ENCODE results near the gene FITM2. TPM values are rescaled to one million over a fixed set of nuclear protein-coding genes. Genes with fewer than 3 reads are reported as not detected.

Gene FITM2

DNA sequence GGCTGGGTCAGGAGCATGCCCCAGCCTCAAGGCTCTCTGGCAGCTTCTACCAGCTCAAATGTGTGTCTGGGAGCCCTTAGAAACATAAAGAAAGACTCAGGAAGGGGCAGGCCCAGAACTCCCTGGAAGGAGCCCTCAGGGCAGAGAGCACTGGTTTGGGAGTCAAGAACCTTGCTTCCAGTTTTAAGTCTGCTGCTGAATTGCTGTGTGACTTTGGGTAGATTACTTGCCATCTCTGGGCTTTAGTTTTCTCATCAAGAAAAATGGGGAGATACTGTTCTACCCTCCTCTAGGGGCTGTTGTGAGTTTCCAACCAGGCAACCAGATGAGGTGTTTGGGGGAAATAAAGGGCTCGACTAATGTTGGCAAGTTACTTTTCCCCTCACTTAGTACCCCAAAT, 55.1 kb downstream of the FITM2 start:
- H2AFZ ChIP-seq (ENCODE audit: low read length) = no peak overlapping the region
- H3K4me1 ChIP-seq (ENCODE audit: control insufficient read depth in 2 of 2, insufficient read depth in 1 of 2, low read depth in 1 of 2, low read length in 2 of 2) = no peaks in the 10 kb centered on the region
- H3K23ac ChIP-seq (ENCODE audit: low read depth, low read length, poor library complexity) = no peak overlapping the region
- H3K18ac ChIP-seq (ENCODE audit: low read length) = no peak overlapping the region
- no peak overlapping the region for H3K4ac ChIP-seq (ENCODE audit: low read length)
- whole genome bisulfite sequencing, 2 donors (ENCODE audit: extremely low coverage in 2 of 2, insufficient read length in 2 of 2, insufficient replicate concordance in 1 of 2) = no CpG with 5 or more reads among the region's 1 CpG
- H3K36me3 ChIP-seq (replicated peaks in 1 of 2; ENCODE audit: control insufficient read depth in 2 of 2, insufficient read depth in 2 of 2, low read length in 2 of 2) = peaks cover 0 to 1% of the 10 kb centered on the region in 2 donors
- H3K9ac ChIP-seq (ENCODE audit: low read depth, low read length, poor library complexity) = no peak overlapping the region
- H3K27ac ChIP-seq (replicated peaks; ENCODE audit: low read length) = no peak overlapping the region
- H3K4me2 ChIP-seq (ENCODE audit: insufficient read depth, low read length, poor library complexity, severe bottlenecking) = no peak overlapping the region
- H3K4me3 ChIP-seq (ENCODE audit: low read length in 2 of 2) = no peak overlapping the region
- no peak overlapping the region for H4K91ac ChIP-seq (ENCODE audit: low read depth, low read length, poor library complexity)
- no peak overlapping the region for H2BK120ac ChIP-seq (ENCODE audit: low read depth, low read length)
- no peak overlapping the region for H2AK5ac ChIP-seq (ENCODE audit: low read depth, low read length)
- peak overlapping the region; percentile 48 for H2BK5ac ChIP-seq (ENCODE audit: low read length)
- no peaks in the 10 kb centered on the region for H3K9me3 ChIP-seq (replicated peaks in 1 of 2; ENCODE audit: control insufficient read depth in 2 of 2, insufficient read depth in 1 of 2, low read depth in 1 of 2, low read length in 2 of 2)
- no peak overlapping the region for H2BK12ac ChIP-seq (ENCODE audit: low read length)
- no peak overlapping the region for H2BK15ac ChIP-seq (ENCODE audit: low read length)
- H3K14ac ChIP-seq (ENCODE audit: low read length) = no peak overlapping the region
- H3K27me3 ChIP-seq (ENCODE audit: control insufficient read depth in 3 of 3, insufficient read depth in 3 of 3, low read depth in 1 of 3, low read length in 3 of 3) = peaks cover 0 to 2% (median 0%) of the 10 kb centered on the region in 3 experiments
- no peak overlapping the region for H4K8ac ChIP-seq (ENCODE audit: low read depth, low read length)
- DNase-seq (ENCODE audit: low spot score) = no peak
- peaks cover 2% of the 10 kb centered on the region for H3K79me1 ChIP-seq (ENCODE audit: low read depth, low read length)

DNA sequence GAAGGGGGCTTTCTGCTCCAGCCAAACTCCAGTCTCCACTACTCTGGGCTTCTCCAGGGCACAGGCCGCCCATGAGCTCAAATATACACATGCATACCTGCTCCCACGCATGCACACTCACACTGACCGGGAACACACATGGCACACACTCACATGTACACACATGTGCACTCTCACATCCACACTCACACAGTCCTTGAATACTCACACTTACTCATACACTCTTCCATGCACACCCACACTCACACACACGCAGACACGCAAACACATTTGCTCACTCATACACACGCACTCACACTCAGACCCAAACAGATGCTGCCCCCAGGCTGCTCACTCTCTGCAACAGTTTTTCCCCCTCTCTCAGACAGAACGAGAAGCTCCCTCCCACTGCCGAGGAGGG, 56.9 kb downstream of the FITM2 start:
- peaks cover 2% of the 10 kb centered on the region for H3K79me1 ChIP-seq (ENCODE audit: low read depth, low read length)
- no peak overlapping the region for H3K14ac ChIP-seq (ENCODE audit: low read length)
- H3K4ac ChIP-seq (ENCODE audit: low read length) = no peak overlapping the region
- no peak overlapping the region for H2AK5ac ChIP-seq (ENCODE audit: low read depth, low read length)
- H2BK15ac ChIP-seq (ENCODE audit: low read length) = no peak overlapping the region
- peaks cover 0 to 2% (median 0%) of the 10 kb centered on the region in 3 experiments for H3K27me3 ChIP-seq (ENCODE audit: control insufficient read depth in 3 of 3, insufficient read depth in 3 of 3, low read depth in 1 of 3, low read length in 3 of 3)
- H3K4me1 ChIP-seq (ENCODE audit: control insufficient read depth in 2 of 2, insufficient read depth in 1 of 2, low read depth in 1 of 2, low read length in 2 of 2) = no peaks in the 10 kb centered on the region
- H4K8ac ChIP-seq (ENCODE audit: low read depth, low read length) = no peak overlapping the region
- H3K4me2 ChIP-seq (ENCODE audit: insufficient read depth, low read length, poor library complexity, severe bottlenecking) = no peak overlapping the region
- H3K9ac ChIP-seq (ENCODE audit: low read depth, low read length, poor library complexity) = no peak overlapping the region
- no peak for DNase-seq (ENCODE audit: low spot score)
- WGBS, 2 donors (ENCODE audit: extremely low coverage in 2 of 2, insufficient read length in 2 of 2, insufficient replicate concordance in 1 of 2) = no CpG with 5 or more reads among the region's 8 CpGs
- peaks cover 0 to 1% of the 10 kb centered on the region in 2 donors for H3K36me3 ChIP-seq (replicated peaks in 1 of 2; ENCODE audit: control insufficient read depth in 2 of 2, insufficient read depth in 2 of 2, low read length in 2 of 2)
- H3K9me3 ChIP-seq (replicated peaks in 1 of 2; ENCODE audit: control insufficient read depth in 2 of 2, insufficient read depth in 1 of 2, low read depth in 1 of 2, low read length in 2 of 2) = no peaks in the 10 kb centered on the region
- no peak overlapping the region for H2AFZ ChIP-seq (ENCODE audit: low read length)
- peak overlapping the region; percentile 46 for H2BK5ac ChIP-seq (ENCODE audit: low read length)
- peak overlapping the region in 1 of 2 donors; percentile 47 for H3K4me3 ChIP-seq (ENCODE audit: low read length in 2 of 2)
- no peak overlapping the region for H2BK12ac ChIP-seq (ENCODE audit: low read length)
- H3K18ac ChIP-seq (ENCODE audit: low read length) = no peak overlapping the region
- H2BK120ac ChIP-seq (ENCODE audit: low read depth, low read length) = no peak overlapping the region
- no peak overlapping the region for H3K27ac ChIP-seq (replicated peaks; ENCODE audit: low read length)
- H4K91ac ChIP-seq (ENCODE audit: low read depth, low read length, poor library complexity) = no peak overlapping the region
- H3K23ac ChIP-seq (ENCODE audit: low read depth, low read length, poor library complexity) = peak overlapping the region; percentile 18

DNA sequence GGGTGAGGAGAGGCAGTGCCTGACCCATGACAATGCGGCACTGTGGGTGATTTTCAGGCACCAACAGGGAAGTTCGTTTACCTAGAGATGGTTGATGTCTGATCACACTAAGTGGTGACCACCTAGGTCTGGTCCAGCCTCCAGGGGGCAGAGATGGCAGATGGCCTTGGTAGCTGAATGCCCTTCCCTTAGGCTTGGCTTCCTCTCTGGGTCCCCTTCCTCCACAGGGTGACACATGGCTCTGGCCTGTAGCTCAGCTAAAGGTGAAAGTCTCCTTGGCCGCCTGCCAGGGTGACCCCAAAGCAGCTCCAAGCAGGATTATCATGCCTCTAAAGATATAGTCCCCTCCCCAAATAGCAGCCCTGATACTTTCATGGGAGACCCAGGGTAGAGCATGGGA, 57.5 kb downstream of the FITM2 start:
- peaks cover 0 to 1% of the 10 kb centered on the region in 2 donors for H3K36me3 ChIP-seq (replicated peaks in 1 of 2; ENCODE audit: control insufficient read depth in 2 of 2, insufficient read depth in 2 of 2, low read length in 2 of 2)
- no peak overlapping the region for H3K4me2 ChIP-seq (ENCODE audit: insufficient read depth, low read length, poor library complexity, severe bottlenecking)
- H2BK120ac ChIP-seq (ENCODE audit: low read depth, low read length) = no peak overlapping the region
- H3K9ac ChIP-seq (ENCODE audit: low read depth, low read length, poor library complexity) = no peak overlapping the region
- H3K27me3 ChIP-seq (ENCODE audit: control insufficient read depth in 3 of 3, insufficient read depth in 3 of 3, low read depth in 1 of 3, low read length in 3 of 3) = peaks cover 0 to 2% (median 0%) of the 10 kb centered on the region in 3 experiments
- H4K8ac ChIP-seq (ENCODE audit: low read depth, low read length) = no peak overlapping the region
- H4K91ac ChIP-seq (ENCODE audit: low read depth, low read length, poor library complexity) = no peak overlapping the region
- no peaks in the 10 kb centered on the region for H3K9me3 ChIP-seq (replicated peaks in 1 of 2; ENCODE audit: control insufficient read depth in 2 of 2, insufficient read depth in 1 of 2, low read depth in 1 of 2, low read length in 2 of 2)
- H3K18ac ChIP-seq (ENCODE audit: low read length) = no peak overlapping the region
- H3K14ac ChIP-seq (ENCODE audit: low read length) = no peak overlapping the region
- peaks cover 2% of the 10 kb centered on the region for H3K79me1 ChIP-seq (ENCODE audit: low read depth, low read length)
- no peaks in the 10 kb centered on the region for H3K4me1 ChIP-seq (ENCODE audit: control insufficient read depth in 2 of 2, insufficient read depth in 1 of 2, low read depth in 1 of 2, low read length in 2 of 2)
- no peak overlapping the region for H2AK5ac ChIP-seq (ENCODE audit: low read depth, low read length)
- no peak overlapping the region for H3K23ac ChIP-seq (ENCODE audit: low read depth, low read length, poor library complexity)
- no peak overlapping the region for H3K4me3 ChIP-seq (ENCODE audit: low read length in 2 of 2)
- WGBS, 2 donors (ENCODE audit: extremely low coverage in 2 of 2, insufficient read length in 2 of 2, insufficient replicate concordance in 1 of 2) = no CpG with 5 or more reads among the region's 3 CpGs
- no peak overlapping the region for H2BK12ac ChIP-seq (ENCODE audit: low read length)
- DNase-seq (ENCODE audit: low spot score) = no peak
- no peak overlapping the region for H3K27ac ChIP-seq (replicated peaks; ENCODE audit: low read length)
- no peak overlapping the region for H2BK5ac ChIP-seq (ENCODE audit: low read length)
- no peak overlapping the region for H3K4ac ChIP-seq (ENCODE audit: low read length)
- no peak overlapping the region for H2AFZ ChIP-seq (ENCODE audit: low read length)
- H2BK15ac ChIP-seq (ENCODE audit: low read length) = no peak overlapping the region

Small RNAs within 50 kb of the gene (small RNA-seq; reads per million reads assigned to genes)
- gene RF00019 (ENCODE audit: insufficient read depth) = not detected

Data from neuronal stem cell (in vitro differentiated cells).